Measurements from ENCODE around the gene FAM107B.

- TF ChIP-seq POLR2A (IDR thresholded peaks at IDR 0.05; ENCODE audit: low read depth, low read length) (no peak), CTCF (IDR thresholded peaks at IDR 0.05; ENCODE audit: extremely low read depth in 1 of 2, insufficient read depth in 1 of 2, low read depth in 1 of 2, low read length in 2 of 2) (no peak), EZH2 (IDR thresholded peaks at IDR 0.05; ENCODE audit: borderline replicate concordance, low read depth, low read length, severe bottlenecking) (no peak), FOS (IDR thresholded peaks at IDR 0.05; ENCODE audit: borderline replicate concordance, insufficient read depth, low read length) (no peak), MAX (IDR thresholded peaks at IDR 0.05; ENCODE audit: insufficient read depth, insufficient read length) (no peak), JUN (IDR thresholded peaks at IDR 0.05; ENCODE audit: borderline replicate concordance, insufficient read depth, insufficient read length, low read depth) (no peak), POLR2AphosphoS5 (IDR thresholded peaks at IDR 0.05; ENCODE audit: insufficient read depth, low read depth, low read length) (no peak), MYC (IDR thresholded peaks at IDR 0.05; ENCODE audit: low read depth, low read length) (no peak), GATA2 (IDR thresholded peaks at IDR 0.05; ENCODE audit: insufficient read depth, insufficient read length, low read depth, low read length) (no peak)
Observed at GRCh38 chr10:14740684-14741247, 33.9 kb downstream of the FAM107B start.

Measured in endothelial cell of umbilical vein (primary cell).